ENCODE data around the gene NPFF. TPM values are rescaled to one million over a fixed set of nuclear protein-coding genes. Genes with fewer than 3 reads are reported as not detected.

NPFF gene
- polyA plus RNA-seq, 12 donors: 0.40 to 2.4 (median 0.69) TPM; not detected in 6

- no peak for DNase-seq
These were observed 7.5 kb upstream of the NPFF start for GRCh38 chr12:53514628-53515290.

GRCh38 chr12:53513712-53514410 lies 6.6 kb upstream of the NPFF start:
- no peak for DNase-seq

DNA sequence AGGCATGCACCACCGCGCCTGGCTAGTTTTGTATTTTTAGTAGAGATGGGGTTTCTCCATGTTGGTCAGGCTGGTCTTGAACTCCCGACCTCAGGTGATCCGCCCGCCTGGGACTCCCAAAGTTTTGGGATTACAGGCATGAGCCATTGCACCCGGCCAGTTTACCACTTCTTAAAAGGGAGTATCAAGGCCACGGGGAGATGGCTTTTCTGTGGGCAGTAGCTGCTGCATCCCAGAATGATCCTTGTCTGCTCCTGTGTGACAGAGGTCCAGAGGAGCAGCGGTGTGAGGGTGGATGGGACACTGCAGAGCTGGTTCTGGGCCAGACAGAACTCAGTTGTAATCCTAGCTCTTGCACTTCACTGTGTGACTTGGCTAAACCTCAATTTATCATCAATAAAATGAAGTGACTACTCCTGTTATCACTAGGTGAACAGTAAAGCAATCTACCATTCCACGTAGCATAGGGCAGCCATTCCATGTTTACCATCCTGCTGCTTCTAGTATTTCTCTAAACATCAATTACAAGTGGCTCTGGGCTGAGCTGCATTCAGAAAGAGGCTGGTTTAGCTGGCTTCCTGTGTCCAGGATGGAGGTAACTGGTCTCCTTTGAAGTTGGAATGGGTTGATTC lies 3.0 kb upstream of the NPFF start:
- DNase-seq: no peak

GRCh38 chr12:53508534-53509170 lies 1.4 kb upstream of the NPFF start:
- peak; percentile 83 for DNase-seq

GRCh38 chr12:53507603-53507885 lies 260 bp upstream of the NPFF start:
- no peak for DNase-seq

GRCh38 chr12:53506450-53506785 lies 866 bp downstream of the NPFF start:
- DNase-seq: no peak

GRCh38 chr12:53505555-53506449 lies 1.5 kb downstream of the NPFF start:
- no peak for DNase-seq

GRCh38 chr12:53505086-53505485 lies 2.2 kb downstream of the NPFF start:
- no peak for DNase-seq

DNA sequence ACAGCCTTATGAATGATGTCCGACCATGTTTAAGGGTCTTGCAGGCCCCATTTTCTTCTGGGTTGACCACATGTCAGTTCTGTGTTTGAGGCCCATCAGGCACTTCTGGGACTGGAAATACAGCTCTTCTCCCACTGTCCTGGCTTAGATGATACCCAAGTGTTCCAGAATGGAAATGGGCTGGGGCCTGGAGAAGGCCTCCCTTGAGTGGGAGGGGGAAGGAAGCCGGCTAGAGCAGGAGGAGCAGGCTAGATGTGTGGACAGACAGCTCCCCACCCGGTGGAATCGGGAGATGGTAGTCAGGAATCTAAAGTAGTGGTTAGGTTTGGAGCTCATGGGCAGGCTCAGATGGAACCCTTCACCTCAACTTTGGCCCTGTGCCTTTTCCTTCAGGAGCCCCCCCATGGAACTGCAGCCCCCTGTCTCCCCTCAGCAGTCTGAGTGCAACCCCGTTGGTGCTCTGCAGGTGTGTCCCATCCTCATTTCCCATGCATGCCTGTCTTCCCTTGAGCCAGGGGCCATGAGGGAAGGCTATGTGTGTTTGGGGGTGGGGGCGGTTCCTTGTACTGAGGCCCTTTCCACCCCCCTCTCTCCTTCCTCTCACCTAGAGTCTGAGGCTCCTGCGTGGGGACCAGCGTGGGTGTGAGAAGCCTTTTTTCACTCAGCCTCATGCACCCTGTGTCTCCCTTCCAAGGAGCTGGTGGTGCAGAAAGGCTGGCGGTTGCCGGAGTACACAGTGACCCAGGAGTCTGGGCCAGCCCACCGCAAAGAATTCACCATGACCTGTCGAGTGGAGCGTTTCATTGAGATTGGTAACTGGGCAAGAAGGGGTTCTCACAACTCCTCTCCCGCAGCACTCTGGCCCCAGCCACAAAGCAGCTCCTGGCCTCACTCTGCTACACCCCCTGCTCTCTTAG lies 3.0 kb downstream of the NPFF start:
- no peak for DNase-seq

GRCh38 chr12:53502983-53503728 lies 4.1 kb downstream of the NPFF start:
- DNase-seq: no peak

DNA sequence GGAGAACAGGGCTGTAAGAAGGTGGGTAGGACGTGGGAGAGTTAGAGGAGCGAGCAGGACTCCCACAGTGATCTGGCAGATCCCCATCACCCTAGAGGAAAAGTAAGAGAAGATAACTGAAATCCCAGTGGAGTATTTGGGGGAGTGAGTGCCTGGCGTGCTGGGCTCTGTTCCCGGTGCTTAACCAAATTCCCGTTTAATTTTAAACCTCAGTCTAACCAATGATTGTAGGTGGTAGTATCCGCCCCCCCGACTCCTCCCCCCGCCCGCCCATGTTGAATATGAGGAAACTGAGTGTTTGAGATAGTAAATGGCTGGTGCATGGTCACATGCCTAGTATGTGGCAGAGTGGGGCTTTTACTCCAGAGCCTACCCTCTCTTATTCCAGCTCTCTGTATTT lies 5.0 kb downstream of the NPFF start:
- DNase-seq: no peak

DNA sequence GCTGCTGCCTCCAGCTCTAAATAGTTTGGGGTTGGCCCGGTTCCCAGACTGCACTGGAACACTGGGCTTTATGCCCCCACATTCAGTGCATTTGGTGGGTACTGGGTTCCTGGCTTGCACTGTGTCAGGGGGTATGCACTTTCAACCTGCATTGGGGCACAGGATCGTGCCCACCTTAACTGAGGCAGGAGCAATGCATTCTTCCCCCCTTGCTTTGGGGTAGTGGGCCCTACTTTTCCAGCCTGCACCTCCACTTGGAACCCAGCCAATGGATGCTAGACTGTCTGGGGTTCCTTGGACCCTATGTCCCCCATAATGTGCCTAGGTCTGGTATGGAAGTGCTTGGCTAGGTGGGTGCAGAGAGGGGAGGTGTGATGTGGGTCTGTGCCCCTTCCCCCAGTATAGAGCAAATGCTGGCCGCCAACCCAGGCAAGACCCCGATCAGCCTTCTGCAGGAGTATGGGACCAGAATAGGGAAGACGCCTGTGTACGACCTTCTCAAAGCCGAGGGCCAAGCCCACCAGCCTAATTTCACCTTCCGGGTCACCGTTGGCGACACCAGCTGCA lies 5.6 kb downstream of the NPFF start:
- no peak for DNase-seq

- peak; percentile 99 for DNase-seq
These were observed 6.3 kb downstream of the NPFF start, which contains the start of gene TARBP2 for GRCh38 chr12:53500776-53501614. Gene TARBP2, plus strand, starts transcription at chr12:53501283. Its CDS starts 126 bp downstream, at chr12:53501409.

GRCh38 chr12:53500142-53500775 lies 7.0 kb downstream of the NPFF start:
- DNase-seq: peak; percentile 55

- DNase-seq: peak; percentile 65
These were observed 7.8 kb downstream of the NPFF start, which contains the start of gene MAP3K12 for GRCh38 chr12:53499266-53500141. Gene MAP3K12, minus strand, starts transcription at chr12:53499458. Its CDS starts 12,067 bp downstream, at chr12:53487391.

- no peak for DNase-seq
These were observed 9.1 kb downstream of the NPFF start for GRCh38 chr12:53498235-53498630.

DNA sequence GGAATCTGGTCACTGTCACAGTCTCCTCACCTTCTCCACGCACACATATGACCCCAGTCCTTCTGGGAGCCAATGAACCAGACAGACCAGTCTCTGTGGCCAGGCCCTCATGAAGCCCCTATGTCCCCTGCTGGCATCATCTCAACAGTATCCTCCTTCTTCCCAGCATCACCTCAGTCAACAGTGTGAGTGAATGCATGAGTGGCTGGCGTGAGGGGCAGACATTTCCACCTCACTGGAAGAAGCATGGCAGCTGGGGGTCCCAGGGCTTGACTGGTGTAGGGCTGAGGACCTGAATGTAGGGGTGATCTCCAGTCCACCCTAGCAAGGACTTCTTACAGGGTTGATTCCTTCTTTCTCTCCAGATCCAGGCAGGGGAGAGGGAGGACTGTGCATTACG lies 9.8 kb downstream of the NPFF start:
- no peak for DNase-seq
